Duodenal mucosa (tissue), 2 donors: Measurements from ENCODE around the gene ICA1.
"Not testable (repeated sequence)": the region's sequence is repeated elsewhere in the genome, so short reads cannot be mapped to it uniquely, and the experiment has no call there.

Source experiments
- H3K27ac ChIP-seq: one replicate; pipeline ENCODE4 v1.7.0; 2013; ENCODE audit warnings: low read depth, low read length
- H3K27me3 ChIP-seq, 2 donors: one replicate each; pipeline ENCODE4 v1.7.0; 2013; ENCODE audit warnings: low read length in 2 of 2, control low read depth in 1 of 2; ENCODE audit not compliant: insufficient read depth in 2 of 2, control insufficient read depth in 1 of 2
- H3K36me3 ChIP-seq, 2 donors: one replicate each; pipeline ENCODE4 v1.7.0; 2013; ENCODE audit warnings: low read length in 2 of 2, control low read depth in 1 of 2; ENCODE audit not compliant: insufficient read depth in 2 of 2, control insufficient read depth in 1 of 2
- H3K4me1 ChIP-seq, 2 donors: one replicate each; pipeline ENCODE4 v1.7.0; 2013; ENCODE audit warnings: low read length in 2 of 2, control low read depth in 1 of 2; ENCODE audit not compliant: insufficient read depth in 2 of 2, control insufficient read depth in 1 of 2
- H3K4me3 ChIP-seq, 2 donors: one replicate each; pipeline ENCODE4 v1.7.0; 2013; ENCODE audit warnings: low read length in 2 of 2, low read depth in 1 of 2
- H3K9ac ChIP-seq, 2 donors: one replicate each; pipeline ENCODE4 v1.7.0; 2013; ENCODE audit warnings: low read length in 2 of 2, low read depth in 1 of 2
- H3K9me3 ChIP-seq, 2 donors: one replicate each; pipeline ENCODE4 v1.7.0; 2013; ENCODE audit warnings: low read length in 2 of 2, control low read depth in 1 of 2; ENCODE audit not compliant: control insufficient read depth in 1 of 2

The ICA1 gene

DNA sequence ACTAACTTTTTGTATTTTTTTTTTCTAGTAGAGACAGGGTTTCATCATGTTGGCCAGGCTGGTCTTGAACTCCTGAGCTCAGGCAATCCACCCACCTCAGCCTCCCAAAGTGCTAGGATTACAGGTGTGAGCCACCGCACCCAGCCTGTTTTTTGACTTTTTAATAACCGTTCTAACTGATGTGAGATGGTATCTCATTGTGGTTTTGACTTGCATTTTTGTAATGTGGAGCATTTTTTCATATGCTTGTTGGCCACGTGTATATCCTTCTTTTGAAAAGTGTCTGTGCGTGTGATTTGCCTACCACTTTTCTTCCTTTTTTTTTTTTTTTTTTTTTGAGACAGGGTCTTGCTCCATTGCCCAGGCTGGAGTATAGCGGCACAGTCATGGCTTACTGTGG lies 198.7 kb downstream of the ICA1 start:
- not testable (repeated sequence) for H3K9ac ChIP-seq, H3K4me1 ChIP-seq, H3K9me3 ChIP-seq, H3K4me3 ChIP-seq, H3K27me3 ChIP-seq, H3K27ac ChIP-seq
- H3K36me3 ChIP-seq, result peaks cover 0 to 15% of the 10 kb centered on the region in 2 donors
